ENCODE data around the gene AGPS. TPM values are rescaled to one million over a fixed set of nuclear protein-coding genes. Genes with fewer than 3 reads are reported as not detected.

The AGPS gene
- total and polyA plus RNA-seq, 2 of the 13 experiments (the other 11 are each of a cell fraction or from before 2014, with no cell fraction given), result 39.4 to 99.0 TPM

GRCh38 chr2:177383935-177384334 lies 8.6 kb upstream of the AGPS start:
- DNase-seq (ENCODE audit: low spot score) (no peak), FAIRE-seq (no peak), ATAC-seq (no peak)
- Histone ChIP-seq H3K9me3 (ENCODE audit: low read length) (no peaks in the 10 kb centered on the region), H3K4me1 (ENCODE audit: insufficient read depth, low read length) (peaks cover 15% of the 10 kb centered on the region; the same call in 1 of the 2 replicates), H3K9ac (ENCODE audit: insufficient read depth, low read depth, low read length) (no peak overlapping the region), H3K79me2 (ENCODE audit: insufficient read depth, low read length) (peaks cover 10% of the 10 kb centered on the region), H4K20me1 (ENCODE audit: insufficient read depth, low read length) (no peaks in the 10 kb centered on the region), H3K4me3 (replicated peaks in 1 of 3; ENCODE audit: insufficient read depth in 1 of 3, low read depth in 2 of 3, low read length in 3 of 3) (no peak overlapping the region), H3K4me2 (ENCODE audit: low read depth, low read length) (no peak overlapping the region), H3K27me3 (ENCODE audit: control insufficient read depth in 1 of 2, insufficient read depth in 2 of 2, low read length in 2 of 2) (no peaks in the 10 kb centered on the region), H2AFZ (ENCODE audit: low read length) (no peak overlapping the region), H3K36me3 (replicated peaks in 1 of 2; ENCODE audit: control insufficient read depth in 1 of 2, insufficient read depth in 2 of 2, low read length in 2 of 2) (peaks cover 0 to 2% of the 10 kb centered on the region in 2 experiments; a peak in 2 of 5 replicates), H3K27ac (ENCODE audit: extremely low read length, insufficient read depth, low read length) (no peak overlapping the region)
- ChIA-PET CTCF (ENCODE audit: low intra/inter-chr PET ratio, low total read pairs) (no interaction called here), POLR2A (interaction anchor here (1.2 kb wide), 1 partner anchor 8 kb away, joined by 6 read pairs; the partner anchor contains the start of gene AGPS)
- 70% methylated on average over 2 of the region's 2 CpGs for WGBS (ENCODE audit: low lambda C conversion rate)
- no TSS peak for BruUV-seq (replicated peaks)
- in situ Hi-C loops (cut with HindIII; ENCODE audit: extremely low pct_ligation_motif_present, low pct_unique_long_range_greater_than_20kb) (no loop called here), intact Hi-C loops (cut with micrococcal nuclease; ENCODE audit: unreplicated experiment) (no loop called here)
- no peak for TF ChIP-seq NFATC3 (CRISPR knock-in tag; IDR thresholded peaks at IDR 0.05)
- no peak for TF ChIP-seq NR0B2 (CRISPR knock-in tag; IDR thresholded peaks at IDR 0.05)
- TF ChIP-seq ZNF292 (CRISPR knock-in tag; IDR thresholded peaks at IDR 0.05; ENCODE audit: borderline replicate concordance, low read depth), result no peak
- no peak for TF ChIP-seq POLR2A (IDR thresholded peaks at IDR 0.05; ENCODE audit: insufficient read depth in 1 of 2, low read depth in 2 of 2, low read length in 2 of 2)
- TF ChIP-seq PHF8 (CRISPR knock-in tag; IDR thresholded peaks at IDR 0.05), result no peak
- TF ChIP-seq ZNF468 (CRISPR knock-in tag; IDR thresholded peaks at IDR 0.05), result no peak
- no peak for TF ChIP-seq ZNF383 (CRISPR knock-in tag; IDR thresholded peaks at IDR 0.05; ENCODE audit: borderline replicate concordance)
- no peak for TF ChIP-seq ZNF674 (CRISPR knock-in tag; IDR thresholded peaks at IDR 0.05; ENCODE audit: low read depth)
- no peak for TF ChIP-seq ZMYM3 (CRISPR knock-in tag; IDR thresholded peaks at IDR 0.05)
- TF ChIP-seq ZSCAN21 (CRISPR knock-in tag; IDR thresholded peaks at IDR 0.05; ENCODE audit: borderline replicate concordance), result no peak
- TF ChIP-seq CC2D1A (CRISPR knock-in tag; IDR thresholded peaks at IDR 0.05), result no peak
- no peak for TF ChIP-seq ELK4 (CRISPR knock-in tag; IDR thresholded peaks at IDR 0.05; ENCODE audit: borderline replicate concordance)
- TF ChIP-seq ZNF724P (CRISPR knock-in tag; IDR thresholded peaks at IDR 0.05; ENCODE audit: borderline replicate concordance), result no peak
- TF ChIP-seq ZNF496 (CRISPR knock-in tag; IDR thresholded peaks at IDR 0.05; ENCODE audit: insufficient replicate concordance), result no peak
- no peak for TF ChIP-seq ZKSCAN5 (CRISPR knock-in tag; IDR thresholded peaks at IDR 0.05)
- TF ChIP-seq ZNF549 (CRISPR knock-in tag; IDR thresholded peaks at IDR 0.05), result no peak
